ENCODE data around the gene FCER2.

Gene FCER2

DNA sequence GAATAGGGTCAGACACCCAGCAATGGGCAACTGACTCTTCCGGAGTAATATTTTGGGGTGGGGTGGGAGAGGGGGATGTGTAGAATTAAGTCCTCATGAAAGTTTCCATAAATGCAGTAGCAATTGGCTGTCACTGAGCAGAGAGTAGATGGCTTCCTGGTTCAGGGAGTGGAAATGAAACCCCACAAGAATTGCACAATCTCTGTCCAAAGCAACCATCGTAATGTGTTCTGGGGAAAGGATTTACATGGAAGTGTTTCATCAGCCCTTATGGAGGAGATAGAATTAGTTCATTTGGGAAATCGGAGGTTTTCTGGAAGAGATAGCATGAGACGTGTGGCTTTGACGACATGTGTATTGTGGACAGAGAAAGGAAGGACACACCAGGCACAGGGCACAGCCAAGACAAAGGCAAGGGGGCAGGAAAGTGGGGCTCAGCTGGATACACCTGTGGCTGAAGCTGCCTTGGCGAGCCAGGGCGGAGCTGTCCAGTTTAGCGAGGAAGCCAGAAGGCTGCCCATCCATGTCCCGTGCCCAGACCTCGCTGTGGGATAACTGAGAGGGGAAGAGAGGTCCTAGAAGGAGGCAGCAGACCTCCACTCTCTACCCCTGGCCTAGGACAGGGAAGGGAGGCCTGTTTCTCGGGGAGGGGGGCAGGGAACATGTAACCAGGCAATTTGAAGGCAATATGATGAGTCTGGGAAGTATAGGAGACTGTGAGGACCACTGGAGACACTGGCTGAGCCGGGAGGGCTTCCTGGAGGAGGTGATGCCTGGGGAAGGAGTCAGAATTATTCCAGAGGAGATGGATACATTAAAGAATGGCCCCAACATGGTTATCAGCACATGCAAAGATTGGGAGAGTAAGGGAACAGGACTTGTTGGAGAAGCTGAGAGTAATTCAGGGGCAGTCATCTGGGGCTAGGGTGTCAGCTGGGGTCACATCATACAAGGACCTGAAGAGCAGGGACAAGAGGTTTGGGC lies 32.6 kb upstream of the FCER2 start:
- Mint-ChIP-seq H3K27ac (no peak overlapping the region), H3K4me1 (no peaks in the 10 kb centered on the region), H3K4me3 (no peak overlapping the region), H3K9me3 (no peaks in the 10 kb centered on the region), H3K27me3 (ENCODE audit: low read depth) (peaks cover 84% of the 10 kb centered on the region), H3K36me3 (ENCODE audit: low read depth) (no peaks in the 10 kb centered on the region)
- TF ChIP-seq, protein P1, sequence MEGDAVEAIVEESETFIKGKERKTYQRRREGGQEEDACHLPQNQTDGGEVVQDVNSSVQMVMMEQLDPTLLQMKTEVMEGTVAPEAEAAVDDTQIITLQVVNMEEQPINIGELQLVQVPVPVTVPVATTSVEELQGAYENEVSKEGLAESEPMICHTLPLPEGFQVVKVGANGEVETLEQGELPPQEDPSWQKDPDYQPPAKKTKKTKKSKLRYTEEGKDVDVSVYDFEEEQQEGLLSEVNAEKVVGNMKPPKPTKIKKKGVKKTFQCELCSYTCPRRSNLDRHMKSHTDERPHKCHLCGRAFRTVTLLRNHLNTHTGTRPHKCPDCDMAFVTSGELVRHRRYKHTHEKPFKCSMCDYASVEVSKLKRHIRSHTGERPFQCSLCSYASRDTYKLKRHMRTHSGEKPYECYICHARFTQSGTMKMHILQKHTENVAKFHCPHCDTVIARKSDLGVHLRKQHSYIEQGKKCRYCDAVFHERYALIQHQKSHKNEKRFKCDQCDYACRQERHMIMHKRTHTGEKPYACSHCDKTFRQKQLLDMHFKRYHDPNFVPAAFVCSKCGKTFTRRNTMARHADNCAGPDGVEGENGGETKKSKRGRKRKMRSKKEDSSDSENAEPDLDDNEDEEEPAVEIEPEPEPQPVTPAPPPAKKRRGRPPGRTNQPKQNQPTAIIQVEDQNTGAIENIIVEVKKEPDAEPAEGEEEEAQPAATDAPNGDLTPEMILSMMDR (IDR thresholded peaks at IDR 0.05; ENCODE audit: unreplicated experiment in 3 of 3), result no peak

DNA sequence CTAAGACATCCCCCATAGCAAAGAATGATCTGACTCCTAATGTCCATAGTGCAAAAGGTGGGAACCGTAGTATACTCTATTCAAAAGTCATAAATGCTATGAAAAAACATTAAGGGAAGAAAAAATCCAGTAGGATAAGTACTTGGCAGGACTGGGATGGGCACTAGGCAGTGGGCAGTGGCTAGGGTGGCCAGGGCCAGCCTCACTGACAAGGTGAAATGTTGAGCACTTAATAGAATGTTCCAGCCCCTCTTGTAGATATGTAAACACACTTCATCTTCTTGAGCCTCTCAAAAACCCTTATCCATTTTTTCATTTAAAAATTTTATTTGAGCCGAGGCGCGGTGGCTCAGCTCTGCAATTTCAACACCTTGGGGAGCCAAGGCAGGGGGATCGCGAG lies 31.4 kb upstream of the FCER2 start:
- H3K4me3 Mint-ChIP-seq, result no peak overlapping the region
- TF ChIP-seq, protein P1 (IDR thresholded peaks at IDR 0.05; ENCODE audit: unreplicated experiment in 3 of 3), result no peak
- no peaks in the 10 kb centered on the region for H3K9me3 Mint-ChIP-seq
- no peak overlapping the region for H3K27ac Mint-ChIP-seq
- no peaks in the 10 kb centered on the region for H3K4me1 Mint-ChIP-seq
- H3K36me3 Mint-ChIP-seq (ENCODE audit: low read depth), result no peaks in the 10 kb centered on the region
- peaks cover 87% of the 10 kb centered on the region for H3K27me3 Mint-ChIP-seq (ENCODE audit: low read depth)

DNA sequence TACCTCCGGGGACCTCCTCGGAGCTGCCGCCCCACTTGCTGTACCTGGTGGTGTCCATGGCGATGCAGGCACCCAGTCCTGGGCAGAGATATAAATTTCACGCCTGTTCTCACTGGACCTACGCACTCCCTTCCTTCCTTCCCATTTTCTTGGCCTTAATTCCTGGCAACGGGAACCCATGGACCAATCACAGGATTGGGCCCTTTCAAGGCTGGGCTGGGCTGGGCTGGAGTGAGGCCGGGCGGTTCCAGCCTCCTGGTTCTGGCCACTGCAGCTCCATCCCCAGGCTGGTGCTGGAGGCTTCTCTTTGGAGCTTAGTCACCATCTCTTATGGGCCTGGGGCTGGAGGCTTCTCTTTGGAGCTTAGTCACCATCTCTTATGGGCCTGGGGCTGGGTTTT lies 30.1 kb upstream of the FCER2 start, which contains the start of gene CLEC4G:
Gene CLEC4G, minus strand, starts transcription at position 66 of the 400 bp plus-strand sequence. Its CDS starts 8 bp downstream, at position 58.
- TF ChIP-seq, protein P1 (IDR thresholded peaks at IDR 0.05; ENCODE audit: unreplicated experiment in 3 of 3), result no peak
- Mint-ChIP-seq H3K27ac (no peak within 1 kb of the TSS), H3K4me1 (no peaks in the 10 kb centered on the region), H3K9me3 (no peaks in the 10 kb centered on the region), H3K27me3 (ENCODE audit: low read depth) (peaks cover 88% of the 10 kb centered on the region), H3K36me3 (ENCODE audit: low read depth) (no peaks in the 10 kb centered on the region), H3K4me3 (no peak within 1 kb of the TSS)

DNA sequence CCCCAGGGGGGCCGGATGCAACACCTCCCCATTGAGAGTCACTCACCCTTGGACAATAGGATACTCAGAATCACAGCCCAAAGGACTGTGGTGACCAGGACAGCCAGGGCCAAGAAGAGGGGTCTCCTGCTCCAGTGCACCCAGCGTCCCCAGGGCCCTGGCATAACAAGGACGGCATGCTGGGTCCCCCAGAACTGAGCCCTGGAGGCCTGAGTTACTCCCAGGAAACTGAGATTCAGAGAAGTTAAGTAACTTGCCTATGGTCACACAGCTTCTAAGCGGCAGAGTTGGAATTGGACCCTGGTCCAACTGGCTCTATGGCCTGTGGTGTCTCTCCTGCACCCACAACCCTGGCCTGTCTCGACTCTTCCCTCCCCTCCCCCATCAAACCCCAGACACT lies 29.7 kb upstream of the FCER2 start:
- TF ChIP-seq, protein P1 (IDR thresholded peaks at IDR 0.05; ENCODE audit: unreplicated experiment in 3 of 3), result no peak
- H3K4me1 Mint-ChIP-seq, result no peaks in the 10 kb centered on the region
- no peaks in the 10 kb centered on the region for H3K9me3 Mint-ChIP-seq
- no peak overlapping the region for H3K27ac Mint-ChIP-seq
- no peaks in the 10 kb centered on the region for H3K36me3 Mint-ChIP-seq (ENCODE audit: low read depth)
- H3K4me3 Mint-ChIP-seq, result no peak overlapping the region
- H3K27me3 Mint-ChIP-seq (ENCODE audit: low read depth), result peaks cover 86% of the 10 kb centered on the region

DNA sequence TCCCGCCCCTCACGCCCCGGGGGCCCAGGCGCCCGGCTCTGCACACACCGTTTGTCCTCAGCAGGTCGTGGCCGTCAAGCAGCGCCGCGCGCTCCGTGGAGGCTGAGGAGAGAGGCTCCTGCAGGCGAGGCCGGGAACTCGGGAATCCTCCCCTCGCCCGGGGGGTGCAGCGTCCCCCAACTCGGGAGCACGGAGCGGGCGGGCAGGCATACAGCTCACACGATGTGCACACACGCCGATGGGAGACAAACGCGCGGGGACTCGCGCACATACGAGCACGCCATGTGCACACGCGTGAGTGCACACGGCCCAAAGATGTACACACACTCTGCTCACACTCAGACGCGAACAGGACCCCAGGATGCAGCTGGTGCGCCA lies 29.3 kb upstream of the FCER2 start:
- no peaks in the 10 kb centered on the region for H3K9me3 Mint-ChIP-seq
- H3K27ac Mint-ChIP-seq, result no peak overlapping the region
- no peak overlapping the region for H3K4me3 Mint-ChIP-seq
- H3K4me1 Mint-ChIP-seq, result no peaks in the 10 kb centered on the region
- H3K27me3 Mint-ChIP-seq (ENCODE audit: low read depth), result peaks cover 86% of the 10 kb centered on the region
- H3K36me3 Mint-ChIP-seq (ENCODE audit: low read depth), result no peaks in the 10 kb centered on the region
- TF ChIP-seq, protein P1 (IDR thresholded peaks at IDR 0.05; ENCODE audit: unreplicated experiment in 3 of 3), result no peak
